Measurements from ENCODE around the gene TMEM106A. TPM values are rescaled to one million over a fixed set of nuclear protein-coding genes. Genes with fewer than 3 reads are reported as not detected.

Gene TMEM106A
- total and polyA plus RNA-seq, 2 of the 13 experiments (the other 11 are each of a cell fraction or from before 2014, with no cell fraction given): 16.9 to 35.9 TPM

DNA sequence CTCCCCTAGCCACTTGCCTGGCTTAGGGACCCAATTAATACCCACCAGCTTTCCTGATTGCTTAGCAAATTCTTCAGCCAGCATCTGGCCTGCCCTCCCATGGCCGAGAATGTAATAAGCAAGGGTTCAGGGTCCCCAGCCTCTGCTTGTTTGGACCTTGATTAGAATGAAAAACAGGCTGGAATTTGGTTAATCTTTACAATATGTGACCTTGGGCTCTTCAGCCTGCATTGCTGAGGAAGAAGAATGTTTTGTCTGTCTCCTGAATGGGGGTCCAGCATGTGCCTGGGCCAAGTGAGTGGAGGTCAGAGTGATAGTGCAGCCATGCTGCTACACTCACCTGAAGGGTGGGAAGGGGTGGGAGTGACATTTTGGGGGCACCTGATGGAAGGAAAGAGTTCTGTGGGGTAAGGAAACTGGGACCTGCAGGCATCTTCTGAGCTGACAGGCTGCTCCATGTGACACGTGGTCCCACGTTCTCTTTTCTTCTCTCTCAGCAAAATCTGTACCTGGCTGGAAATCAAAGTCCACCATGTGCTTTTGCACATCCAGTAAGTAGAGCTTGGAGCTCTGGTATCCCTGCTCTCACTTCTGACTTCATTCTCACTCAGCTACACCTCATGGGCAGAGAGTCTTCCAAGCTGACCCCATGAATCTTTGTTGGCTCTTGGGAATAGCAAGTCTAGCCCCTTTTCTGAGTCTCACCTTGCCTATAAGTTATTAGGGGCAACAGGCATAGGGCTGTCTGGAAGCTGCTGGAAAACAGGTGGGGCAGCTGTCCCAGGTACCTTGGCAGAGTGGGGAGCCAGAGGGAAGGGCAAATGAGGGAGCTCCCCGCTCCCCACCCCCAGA is 5.3 kb downstream of the TMEM106A start (continued):
- TF ChIP-seq, protein P1, sequence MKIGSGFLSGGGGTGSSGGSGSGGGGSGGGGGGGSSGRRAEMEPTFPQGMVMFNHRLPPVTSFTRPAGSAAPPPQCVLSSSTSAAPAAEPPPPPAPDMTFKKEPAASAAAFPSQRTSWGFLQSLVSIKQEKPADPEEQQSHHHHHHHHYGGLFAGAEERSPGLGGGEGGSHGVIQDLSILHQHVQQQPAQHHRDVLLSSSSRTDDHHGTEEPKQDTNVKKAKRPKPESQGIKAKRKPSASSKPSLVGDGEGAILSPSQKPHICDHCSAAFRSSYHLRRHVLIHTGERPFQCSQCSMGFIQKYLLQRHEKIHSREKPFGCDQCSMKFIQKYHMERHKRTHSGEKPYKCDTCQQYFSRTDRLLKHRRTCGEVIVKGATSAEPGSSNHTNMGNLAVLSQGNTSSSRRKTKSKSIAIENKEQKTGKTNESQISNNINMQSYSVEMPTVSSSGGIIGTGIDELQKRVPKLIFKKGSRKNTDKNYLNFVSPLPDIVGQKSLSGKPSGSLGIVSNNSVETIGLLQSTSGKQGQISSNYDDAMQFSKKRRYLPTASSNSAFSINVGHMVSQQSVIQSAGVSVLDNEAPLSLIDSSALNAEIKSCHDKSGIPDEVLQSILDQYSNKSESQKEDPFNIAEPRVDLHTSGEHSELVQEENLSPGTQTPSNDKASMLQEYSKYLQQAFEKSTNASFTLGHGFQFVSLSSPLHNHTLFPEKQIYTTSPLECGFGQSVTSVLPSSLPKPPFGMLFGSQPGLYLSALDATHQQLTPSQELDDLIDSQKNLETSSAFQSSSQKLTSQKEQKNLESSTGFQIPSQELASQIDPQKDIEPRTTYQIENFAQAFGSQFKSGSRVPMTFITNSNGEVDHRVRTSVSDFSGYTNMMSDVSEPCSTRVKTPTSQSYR (CRISPR knock-in tag; IDR thresholded peaks at IDR 0.05; ENCODE audit: borderline replicate concordance): peak; percentile 67
- TF ChIP-seq SMAD1 (CRISPR knock-in tag; IDR thresholded peaks at IDR 0.05; ENCODE audit: borderline replicate concordance, low read depth): peak; percentile 66; the same call in 1 of the 2 replicates
- TF ChIP-seq THYN1 (CRISPR knock-in tag; IDR thresholded peaks at IDR 0.05; ENCODE audit: borderline replicate concordance, low read depth): peak; percentile 52; the same call in 1 of the 2 replicates
- TF ChIP-seq RAD51 (IDR thresholded peaks at IDR 0.05; ENCODE audit: borderline replicate concordance): peak; percentile 31
- peak; percentile 59 for TF ChIP-seq CBX1 (IDR thresholded peaks at IDR 0.05; ENCODE audit: low read depth)
- peak; percentile 49 for TF ChIP-seq PHF8 (CRISPR knock-in tag; IDR thresholded peaks at IDR 0.05)
- TF ChIP-seq ZNF230 (CRISPR knock-in tag; IDR thresholded peaks at IDR 0.05): peak; percentile 97
- no peak for TF ChIP-seq MTA3 (CRISPR knock-in tag; IDR thresholded peaks at IDR 0.05)
- TF ChIP-seq PAX8 (CRISPR knock-in tag; IDR thresholded peaks at IDR 0.05; ENCODE audit: borderline replicate concordance): peak; percentile 62; the same call in 1 of the 2 replicates
- no peak for TF ChIP-seq CREBL2 (CRISPR knock-in tag; IDR thresholded peaks at IDR 0.05; ENCODE audit: borderline replicate concordance)
- TF ChIP-seq JUN (CRISPR knock-in tag; IDR thresholded peaks at IDR 0.05): peak; percentile 30; the same call in 1 of the 2 replicates
- no peak for TF ChIP-seq ZNF468 (CRISPR knock-in tag; IDR thresholded peaks at IDR 0.05)
- TF ChIP-seq PRMT3 (CRISPR knock-in tag; IDR thresholded peaks at IDR 0.05; ENCODE audit: borderline replicate concordance, low read depth): no peak
- TF ChIP-seq MEIS1 (CRISPR knock-in tag; IDR thresholded peaks at IDR 0.05; ENCODE audit: borderline replicate concordance): peak; percentile 89
- TF ChIP-seq ZBTB7B (CRISPR knock-in tag; IDR thresholded peaks at IDR 0.05): peak; percentile 96
- no peak for TF ChIP-seq EZH2 (conservative IDR thresholded peaks at IDR 0.05; ENCODE audit: low read depth, low read length)
- peak; percentile 84; the same call in 1 of the 2 replicates for TF ChIP-seq KLF6 (CRISPR knock-in tag; IDR thresholded peaks at IDR 0.05)
- peak; percentile 90; the same call in 1 of the 2 replicates for TF ChIP-seq ZBTB34 (CRISPR knock-in tag; IDR thresholded peaks at IDR 0.05)
- TF ChIP-seq ZNF670 (CRISPR knock-in tag; IDR thresholded peaks at IDR 0.05; ENCODE audit: borderline replicate concordance): peak; percentile 89; the same call in 1 of the 2 replicates
- TF ChIP-seq ESRRA (CRISPR knock-in tag; IDR thresholded peaks at IDR 0.05; ENCODE audit: low read depth): peak; percentile 73
- TF ChIP-seq POLR2A (IDR thresholded peaks at IDR 0.05; ENCODE audit: insufficient read depth in 1 of 2, low read depth in 2 of 2, low read length in 2 of 2): peak; percentile 57 to 70; a peak in 3 of 4 replicates
- no peak for TF ChIP-seq HNRNPH1 (optimal IDR thresholded peaks at IDR 0.05; ENCODE audit: low read depth, low read length)
- TF ChIP-seq ELF4 (CRISPR knock-in tag; IDR thresholded peaks at IDR 0.05; ENCODE audit: borderline replicate concordance): peak; percentile 78; the same call in 1 of the 2 replicates
- TF ChIP-seq PTBP1 (IDR thresholded peaks at IDR 0.05; ENCODE audit: low read depth, low read length, poor library complexity, severe bottlenecking): no peak
- TF ChIP-seq, protein P2, sequence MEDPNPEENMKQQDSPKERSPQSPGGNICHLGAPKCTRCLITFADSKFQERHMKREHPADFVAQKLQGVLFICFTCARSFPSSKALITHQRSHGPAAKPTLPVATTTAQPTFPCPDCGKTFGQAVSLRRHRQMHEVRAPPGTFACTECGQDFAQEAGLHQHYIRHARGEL (CRISPR knock-in tag; IDR thresholded peaks at IDR 0.05): no peak

Measured in HepG2 (cell line).